ENCODE measurements around the gene DAPL1.

Gene DAPL1

GRCh38 chr2:158753641-158754611, 41.2 kb upstream of the DAPL1 start:
- H3K4me3 ChIP-seq (ENCODE audit: low read depth, low read length), result no peak overlapping the region
- TF ChIP-seq, protein P1, sequence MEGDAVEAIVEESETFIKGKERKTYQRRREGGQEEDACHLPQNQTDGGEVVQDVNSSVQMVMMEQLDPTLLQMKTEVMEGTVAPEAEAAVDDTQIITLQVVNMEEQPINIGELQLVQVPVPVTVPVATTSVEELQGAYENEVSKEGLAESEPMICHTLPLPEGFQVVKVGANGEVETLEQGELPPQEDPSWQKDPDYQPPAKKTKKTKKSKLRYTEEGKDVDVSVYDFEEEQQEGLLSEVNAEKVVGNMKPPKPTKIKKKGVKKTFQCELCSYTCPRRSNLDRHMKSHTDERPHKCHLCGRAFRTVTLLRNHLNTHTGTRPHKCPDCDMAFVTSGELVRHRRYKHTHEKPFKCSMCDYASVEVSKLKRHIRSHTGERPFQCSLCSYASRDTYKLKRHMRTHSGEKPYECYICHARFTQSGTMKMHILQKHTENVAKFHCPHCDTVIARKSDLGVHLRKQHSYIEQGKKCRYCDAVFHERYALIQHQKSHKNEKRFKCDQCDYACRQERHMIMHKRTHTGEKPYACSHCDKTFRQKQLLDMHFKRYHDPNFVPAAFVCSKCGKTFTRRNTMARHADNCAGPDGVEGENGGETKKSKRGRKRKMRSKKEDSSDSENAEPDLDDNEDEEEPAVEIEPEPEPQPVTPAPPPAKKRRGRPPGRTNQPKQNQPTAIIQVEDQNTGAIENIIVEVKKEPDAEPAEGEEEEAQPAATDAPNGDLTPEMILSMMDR (IDR thresholded peaks at IDR 0.05; ENCODE audit: borderline replicate concordance, insufficient read depth, low read depth, low read length), result peak; percentile 86

DNA sequence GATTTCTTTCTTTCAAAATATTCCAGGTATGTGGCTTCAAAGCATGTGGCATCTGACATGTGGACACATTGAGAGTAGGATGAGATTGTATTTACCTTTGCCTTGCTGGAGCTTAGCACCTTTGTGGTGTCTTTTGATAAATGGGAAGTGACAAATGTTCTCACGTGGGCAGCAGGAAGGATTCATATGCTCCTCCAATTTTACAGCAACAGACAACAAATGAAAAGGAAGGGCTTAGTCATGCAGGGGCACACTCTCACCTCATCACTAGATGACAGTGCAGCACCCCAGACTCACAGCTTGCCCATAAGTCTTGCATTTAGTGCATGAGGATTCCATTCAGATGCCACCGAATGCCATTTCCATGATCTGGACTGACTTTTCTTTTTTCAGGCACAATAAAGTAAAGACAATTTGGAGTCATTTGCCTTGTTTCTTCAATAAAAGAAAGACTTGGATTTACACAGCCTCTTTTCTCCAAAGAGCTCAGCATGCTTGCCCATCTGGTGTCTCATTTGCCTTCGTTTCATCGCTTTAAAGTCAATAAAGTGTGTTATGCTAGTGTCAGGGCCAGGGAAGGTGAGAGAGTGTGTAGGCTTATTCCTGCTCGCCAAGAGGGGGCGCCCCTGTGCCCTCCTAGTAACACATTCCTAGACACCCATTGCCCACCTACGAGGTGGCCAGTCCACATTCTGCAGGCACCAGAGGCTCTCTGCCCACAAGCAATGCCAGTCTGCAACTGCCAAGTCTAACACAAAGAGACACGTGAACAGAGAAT, 39.6 kb upstream of the DAPL1 start:
- TF ChIP-seq, protein P1 (IDR thresholded peaks at IDR 0.05; ENCODE audit: borderline replicate concordance, insufficient read depth, low read depth, low read length), result peak; percentile 65
- H3K4me3 ChIP-seq (ENCODE audit: low read depth, low read length), result no peak overlapping the region

- TF ChIP-seq, protein P1 (IDR thresholded peaks at IDR 0.05; ENCODE audit: borderline replicate concordance, insufficient read depth, low read depth, low read length), result no peak
- H3K4me3 ChIP-seq (ENCODE audit: low read depth, low read length), result no peak overlapping the region
Measured at GRCh38 chr2:158756331-158756730, 38.8 kb upstream of the DAPL1 start.

GRCh38 chr2:158756976-158757375, 38.1 kb upstream of the DAPL1 start:
- H3K4me3 ChIP-seq (ENCODE audit: low read depth, low read length), result no peak overlapping the region
- TF ChIP-seq, protein P1 (IDR thresholded peaks at IDR 0.05; ENCODE audit: borderline replicate concordance, insufficient read depth, low read depth, low read length), result no peak

- TF ChIP-seq, protein P1 (IDR thresholded peaks at IDR 0.05; ENCODE audit: borderline replicate concordance, insufficient read depth, low read depth, low read length), result no peak
- H3K4me3 ChIP-seq (ENCODE audit: low read depth, low read length), result no peak overlapping the region
Measured at GRCh38 chr2:158760887-158761286, 34.2 kb upstream of the DAPL1 start.

GRCh38 chr2:158761621-158762020, 33.5 kb upstream of the DAPL1 start:
- H3K4me3 ChIP-seq (ENCODE audit: low read depth, low read length), result no peak overlapping the region
- TF ChIP-seq, protein P1 (IDR thresholded peaks at IDR 0.05; ENCODE audit: borderline replicate concordance, insufficient read depth, low read depth, low read length), result no peak

All from GM12875 (cell line).